ENCODE results near the gene CD8A. TPM values are rescaled to one million over a fixed set of nuclear protein-coding genes. Genes with fewer than 3 reads are reported as not detected.

The CD8A gene
- total and polyA plus RNA-seq, 7 donors = 0.09 to 0.81 (median 0.27) TPM

DNA sequence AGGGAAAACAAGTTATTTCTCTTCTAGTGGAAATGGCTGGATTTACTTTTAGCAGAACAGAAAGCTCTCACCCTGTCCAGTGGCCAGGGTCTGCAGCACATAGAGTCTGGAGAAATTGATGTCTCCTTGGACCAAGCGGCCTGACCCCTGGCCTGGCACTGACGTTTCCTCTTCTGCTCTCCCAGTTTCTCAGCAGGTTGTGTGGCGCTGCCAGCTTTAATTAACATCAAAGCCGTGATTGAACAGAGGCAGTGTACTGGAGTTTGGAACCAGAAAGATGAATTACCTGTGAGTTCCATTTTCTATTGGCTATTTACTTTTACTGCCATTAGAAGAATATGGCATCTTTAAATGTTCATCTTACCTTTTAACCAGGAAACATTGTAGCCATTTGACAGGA is 20.9 kb downstream of the CD8A start:
- H3K27ac ChIP-seq = no peak overlapping the region
- TF ChIP-seq, protein P1, sequence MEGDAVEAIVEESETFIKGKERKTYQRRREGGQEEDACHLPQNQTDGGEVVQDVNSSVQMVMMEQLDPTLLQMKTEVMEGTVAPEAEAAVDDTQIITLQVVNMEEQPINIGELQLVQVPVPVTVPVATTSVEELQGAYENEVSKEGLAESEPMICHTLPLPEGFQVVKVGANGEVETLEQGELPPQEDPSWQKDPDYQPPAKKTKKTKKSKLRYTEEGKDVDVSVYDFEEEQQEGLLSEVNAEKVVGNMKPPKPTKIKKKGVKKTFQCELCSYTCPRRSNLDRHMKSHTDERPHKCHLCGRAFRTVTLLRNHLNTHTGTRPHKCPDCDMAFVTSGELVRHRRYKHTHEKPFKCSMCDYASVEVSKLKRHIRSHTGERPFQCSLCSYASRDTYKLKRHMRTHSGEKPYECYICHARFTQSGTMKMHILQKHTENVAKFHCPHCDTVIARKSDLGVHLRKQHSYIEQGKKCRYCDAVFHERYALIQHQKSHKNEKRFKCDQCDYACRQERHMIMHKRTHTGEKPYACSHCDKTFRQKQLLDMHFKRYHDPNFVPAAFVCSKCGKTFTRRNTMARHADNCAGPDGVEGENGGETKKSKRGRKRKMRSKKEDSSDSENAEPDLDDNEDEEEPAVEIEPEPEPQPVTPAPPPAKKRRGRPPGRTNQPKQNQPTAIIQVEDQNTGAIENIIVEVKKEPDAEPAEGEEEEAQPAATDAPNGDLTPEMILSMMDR (IDR thresholded peaks at IDR 0.05) = no peak
- no peaks in the 10 kb centered on the region for H3K27me3 ChIP-seq (ENCODE audit: insufficient read depth in 3 of 3, low read length in 2 of 3)
- intact Hi-C loops (cut with DNase I) = loop anchor here in 1 of 2 donors (5.0 kb wide), 1 partner anchor 68 kb away; no protein-coding TSS in a partner anchor
- H3K9me3 ChIP-seq = no peaks in the 10 kb centered on the region
- H3K36me3 ChIP-seq (ENCODE audit: insufficient read depth in 1 of 2, low read depth in 1 of 2) = peaks cover 0 to 89% of the 10 kb centered on the region in 2 donors
- 79 to 83% (median 80%) methylated on average over 4 of the region's 4 CpGs for WGBS, 3 donors
- DNase-seq (no peak), ATAC-seq (no peak)
- H3K4me1 ChIP-seq = no peaks in the 10 kb centered on the region
- no peak overlapping the region for H3K4me3 ChIP-seq

DNA sequence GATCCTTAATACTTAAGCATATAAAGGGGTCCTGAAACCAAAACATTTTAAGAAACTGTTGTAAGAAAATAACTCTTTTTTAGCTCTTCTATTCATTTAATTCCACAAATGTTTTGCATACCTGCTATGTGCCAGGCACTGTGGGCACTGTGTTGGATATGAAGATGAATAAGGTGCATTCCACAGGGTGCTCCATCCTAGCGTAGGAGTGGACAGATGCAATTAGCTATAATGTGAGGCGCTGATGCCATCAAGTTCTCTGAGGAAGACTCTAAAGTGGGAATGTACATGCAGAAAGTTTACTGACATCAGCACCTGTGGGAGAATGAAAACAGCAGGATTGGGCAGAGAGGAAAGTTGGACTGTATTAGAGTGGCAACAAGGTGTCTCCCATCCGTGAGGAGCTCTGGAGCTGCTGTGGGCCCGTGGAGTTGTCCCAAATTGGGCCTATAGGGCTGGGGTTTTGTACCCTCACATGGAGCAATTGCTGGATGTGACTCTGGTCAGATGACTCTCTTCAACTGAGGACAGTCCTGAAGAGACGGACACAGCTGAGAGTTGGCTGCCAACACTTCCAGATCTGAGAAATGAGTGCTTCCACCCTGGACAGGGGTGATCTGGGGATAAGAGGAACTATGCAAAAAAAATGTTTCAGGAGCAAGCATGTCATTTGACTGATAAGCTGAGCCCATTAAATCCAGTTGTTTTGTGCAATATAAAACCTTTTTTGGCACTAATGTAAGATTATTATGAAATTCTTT is 22.3 kb downstream of the CD8A start:
- DNase-seq (no peak), ATAC-seq (peak in 1 of 4 donors; percentile 27)
- Histone ChIP-seq H3K27ac (no peak overlapping the region), H3K9me3 (no peaks in the 10 kb centered on the region), H3K36me3 (ENCODE audit: insufficient read depth in 1 of 2, low read depth in 1 of 2) (peaks cover 0 to 74% of the 10 kb centered on the region in 2 donors), H3K4me3 (no peak overlapping the region), H3K4me1 (peaks cover 9% of the 10 kb centered on the region), H3K27me3 (ENCODE audit: insufficient read depth in 3 of 3, low read length in 2 of 3) (no peaks in the 10 kb centered on the region)
- 57 to 66% (median 64%) methylated on average over 5 of the region's 5 CpGs for WGBS, 3 donors
- intact Hi-C loops (cut with DNase I) = loop anchor here in 1 of 2 donors (5.0 kb wide), 1 partner anchor 66 kb away; no protein-coding TSS in a partner anchor
- TF ChIP-seq, protein P1 (IDR thresholded peaks at IDR 0.05) = no peak

DNA sequence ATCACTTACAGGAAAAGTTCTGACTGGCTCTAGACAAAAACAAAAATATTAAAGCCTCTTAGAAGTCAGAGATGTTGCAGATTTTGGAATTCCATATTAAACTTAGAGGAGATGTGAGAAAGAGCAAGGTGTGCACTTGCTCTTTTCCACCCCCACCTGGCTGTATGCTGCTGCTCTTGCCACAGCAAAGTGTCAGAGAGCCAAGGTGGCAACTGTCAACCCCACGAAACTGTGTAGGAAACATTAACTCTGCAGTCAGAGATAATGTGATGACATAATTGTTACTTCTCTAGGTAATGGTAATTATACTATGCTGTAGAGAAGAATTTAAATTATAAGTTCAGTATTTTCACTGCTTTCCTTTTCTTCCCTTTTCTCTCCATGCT is 25.4 kb downstream of the CD8A start:
- no peaks in the 10 kb centered on the region for H3K27me3 ChIP-seq (ENCODE audit: insufficient read depth in 3 of 3, low read length in 2 of 3)
- peaks cover 0 to 44% of the 10 kb centered on the region in 2 donors for H3K36me3 ChIP-seq (ENCODE audit: insufficient read depth in 1 of 2, low read depth in 1 of 2)
- 32 to 52% (median 33%) methylated on average over 1 of the region's 1 CpG for WGBS, 3 donors
- no peak for ATAC-seq
- no peak overlapping the region for H3K4me3 ChIP-seq
- no peaks in the 10 kb centered on the region for H3K9me3 ChIP-seq
- no peak for DNase-seq
- TF ChIP-seq, protein P1 (IDR thresholded peaks at IDR 0.05) = no peak
- H3K4me1 ChIP-seq = peaks cover 22% of the 10 kb centered on the region
- intact Hi-C loops (cut with DNase I) = loop anchor here in 1 of 2 donors (5.0 kb wide), 1 partner anchor 63 kb away; no protein-coding TSS in a partner anchor
- no peak overlapping the region for H3K27ac ChIP-seq

DNA sequence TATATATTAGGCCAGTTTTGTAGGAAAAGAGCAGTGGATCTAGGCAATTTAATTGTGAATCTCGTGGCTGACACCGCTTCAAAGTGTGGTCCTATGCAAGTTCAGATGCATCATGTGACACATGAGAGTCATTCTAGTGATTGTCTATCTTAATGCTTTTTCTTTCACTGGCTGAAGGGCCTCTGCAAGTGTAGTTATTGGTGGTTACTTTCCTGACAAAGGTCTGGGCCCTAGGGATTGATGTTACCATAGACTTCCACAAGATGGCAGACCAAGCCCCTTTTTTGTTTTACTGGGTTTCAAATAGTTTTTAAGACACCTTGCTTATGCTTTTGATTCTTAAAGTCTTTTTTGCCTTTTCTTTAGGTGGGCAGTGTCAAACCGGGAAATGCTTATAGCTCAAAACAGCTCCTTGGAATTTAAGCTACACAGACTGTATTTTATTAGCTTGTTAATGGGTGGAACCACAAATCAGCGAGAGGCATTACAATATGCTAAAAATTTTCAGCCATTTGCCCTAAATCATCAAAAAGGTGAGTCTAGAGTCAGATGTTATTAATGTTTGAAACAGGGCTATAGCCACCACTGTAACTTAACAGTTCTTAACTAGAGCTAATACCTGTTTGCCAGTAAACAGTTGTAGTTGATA is 25.9 kb downstream of the CD8A start:
- 72 to 82% (median 76%) methylated on average over 4 of the region's 4 CpGs for WGBS, 3 donors
- peak in 3 of 4 donors; percentile 40 to 71 (median 61) for ATAC-seq
- H3K4me1 ChIP-seq = peaks cover 24% of the 10 kb centered on the region

More for the DNA sequence above, 25.9 kb downstream of the CD8A start:
- Histone ChIP-seq H3K9me3 (no peaks in the 10 kb centered on the region), H3K36me3 (ENCODE audit: insufficient read depth in 1 of 2, low read depth in 1 of 2) (peaks cover 0 to 38% of the 10 kb centered on the region in 2 donors), H3K27ac (no peak overlapping the region), H3K27me3 (ENCODE audit: insufficient read depth in 3 of 3, low read length in 2 of 3) (no peaks in the 10 kb centered on the region), H3K4me3 (no peak overlapping the region)
- no peak for DNase-seq
- TF ChIP-seq, protein P1 (IDR thresholded peaks at IDR 0.05) = peak; percentile 62
- intact Hi-C loops (cut with DNase I) = loop anchor here in 1 of 2 donors (5.0 kb wide), 1 partner anchor 62 kb away; no protein-coding TSS in a partner anchor

Data from psoas muscle (tissue), 8 donors.